HepG2 (cell line): ENCODE data around the gene ALDH1A1.

Experiments
- FOXA3 ChIP-seq: IDR thresholded peaks from 2 replicates; pipeline ENCODE4 v1.6.1; 2016; ENCODE audit warnings: missing genetic modification reagents, missing compliant biosample characterization
- ONECUT2 ChIP-seq: sonication (generic); formaldehyde crosslinking; IDR thresholded peaks from 2 replicates; pipeline ENCODE4 v1.4.0; 2020; ENCODE audit warnings: missing genetic modification reagents
- RBM39 ChIP-seq: fragments of 200-400 bp; formaldehyde crosslinking; IDR thresholded peaks from one replicate; pipeline ENCODE4 v1.6.1; 2018; ENCODE audit warnings: antibody characterized with exemption, mild to moderate bottlenecking, low read depth, low read length; ENCODE audit not compliant: poor library complexity, severe bottlenecking
- TEAD2 ChIP-seq: sonication (generic); formaldehyde crosslinking; IDR thresholded peaks from 2 replicates; pipeline ENCODE4 v1.9.0; 2021; ENCODE audit warnings: missing genetic modification reagents
- ZFP41 ChIP-seq: sonication (generic); formaldehyde crosslinking; IDR thresholded peaks from 2 replicates; pipeline ENCODE4 v1.4.0; 2020; ENCODE audit warnings: mild to moderate bottlenecking, missing genetic modification reagents, borderline replicate concordance
- TF ChIP-seq, protein P1 (sequence below): sonication (generic); formaldehyde crosslinking; IDR thresholded peaks from 2 replicates; pipeline ENCODE4 v1.5.0; 2020; ENCODE audit warnings: mild to moderate bottlenecking, missing genetic modification reagents, moderate library complexity

DNA sequence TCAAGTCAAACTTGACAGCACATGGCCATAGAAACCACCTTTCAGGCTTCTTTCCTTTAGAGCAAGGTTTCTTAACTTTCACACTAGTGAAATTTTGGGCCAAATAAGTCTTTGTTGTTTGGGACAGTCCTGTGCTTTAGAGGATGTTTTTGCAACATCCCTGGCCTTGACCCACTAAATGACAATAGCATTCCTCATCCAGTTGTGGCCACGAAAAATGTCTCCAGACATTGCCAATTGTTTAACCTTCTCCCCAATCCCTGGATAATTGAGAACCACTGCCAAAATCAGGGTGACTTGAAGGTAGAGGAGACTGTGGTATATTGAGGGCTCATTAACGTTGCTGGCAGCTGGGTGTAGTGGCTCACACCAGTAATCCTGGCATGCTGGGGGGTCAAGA lies 72.0 kb downstream of the ALDH1A1 start:
- TF ChIP-seq, protein P1, sequence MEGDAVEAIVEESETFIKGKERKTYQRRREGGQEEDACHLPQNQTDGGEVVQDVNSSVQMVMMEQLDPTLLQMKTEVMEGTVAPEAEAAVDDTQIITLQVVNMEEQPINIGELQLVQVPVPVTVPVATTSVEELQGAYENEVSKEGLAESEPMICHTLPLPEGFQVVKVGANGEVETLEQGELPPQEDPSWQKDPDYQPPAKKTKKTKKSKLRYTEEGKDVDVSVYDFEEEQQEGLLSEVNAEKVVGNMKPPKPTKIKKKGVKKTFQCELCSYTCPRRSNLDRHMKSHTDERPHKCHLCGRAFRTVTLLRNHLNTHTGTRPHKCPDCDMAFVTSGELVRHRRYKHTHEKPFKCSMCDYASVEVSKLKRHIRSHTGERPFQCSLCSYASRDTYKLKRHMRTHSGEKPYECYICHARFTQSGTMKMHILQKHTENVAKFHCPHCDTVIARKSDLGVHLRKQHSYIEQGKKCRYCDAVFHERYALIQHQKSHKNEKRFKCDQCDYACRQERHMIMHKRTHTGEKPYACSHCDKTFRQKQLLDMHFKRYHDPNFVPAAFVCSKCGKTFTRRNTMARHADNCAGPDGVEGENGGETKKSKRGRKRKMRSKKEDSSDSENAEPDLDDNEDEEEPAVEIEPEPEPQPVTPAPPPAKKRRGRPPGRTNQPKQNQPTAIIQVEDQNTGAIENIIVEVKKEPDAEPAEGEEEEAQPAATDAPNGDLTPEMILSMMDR (CRISPR knock-in tag): no peak
- TF ChIP-seq TEAD2 (CRISPR knock-in tag) (no peak), FOXA3 (CRISPR knock-in tag) (no peak), ZFP41 (no peak), ONECUT2 (CRISPR knock-in tag) (no peak), RBM39 (no peak)
